Right atrium auricular region (tissue), 2 donors: ENCODE results near the gene TOX2. TPM values are rescaled to one million over a fixed set of nuclear protein-coding genes. Genes with fewer than 3 reads are reported as not detected.

Source experiments
- DNase-seq: peaks from one replicate; pipeline ENCODE4 v3.0.0-alpha.2; 2019; ENCODE audit warnings: low spot score
- H3K27ac ChIP-seq, 2 donors: fragments of 200-600 bp; sonication (generic); 1 replicate in 1 of 2; 2 replicates in 1 of 2; pipeline ENCODE4 v1.5.1; 2016 to 2019
- H3K27me3 ChIP-seq, 2 donors: fragments of 200-600 bp; sonication (generic); one replicate each; pipeline versions ENCODE4 v1.5.1 to v1.6.0; 2017 to 2019
- H3K36me3 ChIP-seq: fragments of 200-600 bp; sonication (generic); one replicate; pipeline ENCODE4 v1.5.1; 2016
- H3K4me1 ChIP-seq, 2 donors: fragments of 200-600 bp; sonication (generic); one replicate each; pipeline versions ENCODE4 v1.5.1 to v1.6.0; 2017 to 2019
- H3K4me3 ChIP-seq, 2 donors: fragments of 200-600 bp; sonication (generic); 1 replicate in 1 of 2; 2 replicates in 1 of 2; pipeline ENCODE4 v1.5.1; 2017 to 2019; ENCODE audit warnings: mild to moderate bottlenecking in 1 of 2, moderate library complexity in 1 of 2
- H3K9me3 ChIP-seq, 2 donors: fragments of 200-600 bp; sonication (generic); one replicate each; pipeline ENCODE4 v1.5.1; 2019
- total RNA-seq, 2 donors: library from RNA; depleted of rRNA; stranded (reverse); fragments of >200 nt; gene quantifications; one replicate each; pipeline ENCODE4 v1.1.0, GENCODE V29; 2016
- TF ChIP-seq, protein P1 (sequence below), 2 donors: fragments of 200-600 bp; sonication (generic); IDR thresholded peaks; one replicate each; pipeline ENCODE4 v1.5.1; 2019; ENCODE audit warnings: antibody characterized with exemption in 2 of 2

TOX2 gene
- total RNA-seq, 2 donors from 2014 or later: 0.30 to 0.63 TPM

DNA sequence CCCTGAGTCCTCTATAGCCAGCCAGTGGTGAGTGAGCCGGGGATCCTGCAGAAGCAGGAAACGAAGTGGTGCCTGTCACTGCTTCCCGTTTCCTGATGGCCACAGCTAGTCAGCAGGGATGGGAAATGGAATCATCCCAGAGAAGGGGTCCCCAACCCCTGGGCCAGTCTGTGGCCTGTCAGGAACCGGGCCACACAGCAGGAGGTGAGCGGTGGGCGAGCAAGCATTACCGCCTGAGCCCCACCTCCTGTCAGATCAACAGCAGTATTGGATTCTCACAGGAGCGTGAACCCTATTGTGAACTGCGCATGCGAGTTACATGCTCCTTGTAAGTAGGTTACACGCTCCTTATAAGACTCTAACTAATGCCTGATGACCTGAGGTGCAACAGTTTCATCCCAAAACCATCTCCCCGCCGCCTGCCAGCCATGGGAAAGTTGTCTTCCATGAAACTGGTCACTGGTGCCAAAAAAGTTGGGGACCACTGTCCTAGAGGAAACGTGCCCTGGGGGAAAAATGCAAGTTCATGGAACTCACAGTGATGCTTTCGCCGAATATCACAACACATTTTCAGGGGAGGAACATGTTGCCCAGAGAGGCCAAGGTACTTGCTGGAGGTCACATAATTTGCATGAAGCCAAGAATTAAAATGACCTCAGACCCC, 158.5 kb downstream of the TOX2 start:
- H3K4me1 ChIP-seq: no peaks in the 10 kb centered on the region
- no peaks in the 10 kb centered on the region for H3K9me3 ChIP-seq
- TF ChIP-seq, protein P1, sequence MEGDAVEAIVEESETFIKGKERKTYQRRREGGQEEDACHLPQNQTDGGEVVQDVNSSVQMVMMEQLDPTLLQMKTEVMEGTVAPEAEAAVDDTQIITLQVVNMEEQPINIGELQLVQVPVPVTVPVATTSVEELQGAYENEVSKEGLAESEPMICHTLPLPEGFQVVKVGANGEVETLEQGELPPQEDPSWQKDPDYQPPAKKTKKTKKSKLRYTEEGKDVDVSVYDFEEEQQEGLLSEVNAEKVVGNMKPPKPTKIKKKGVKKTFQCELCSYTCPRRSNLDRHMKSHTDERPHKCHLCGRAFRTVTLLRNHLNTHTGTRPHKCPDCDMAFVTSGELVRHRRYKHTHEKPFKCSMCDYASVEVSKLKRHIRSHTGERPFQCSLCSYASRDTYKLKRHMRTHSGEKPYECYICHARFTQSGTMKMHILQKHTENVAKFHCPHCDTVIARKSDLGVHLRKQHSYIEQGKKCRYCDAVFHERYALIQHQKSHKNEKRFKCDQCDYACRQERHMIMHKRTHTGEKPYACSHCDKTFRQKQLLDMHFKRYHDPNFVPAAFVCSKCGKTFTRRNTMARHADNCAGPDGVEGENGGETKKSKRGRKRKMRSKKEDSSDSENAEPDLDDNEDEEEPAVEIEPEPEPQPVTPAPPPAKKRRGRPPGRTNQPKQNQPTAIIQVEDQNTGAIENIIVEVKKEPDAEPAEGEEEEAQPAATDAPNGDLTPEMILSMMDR (IDR thresholded peaks at IDR 0.05): no peak
- peak; percentile 53 for DNase-seq
- H3K27ac ChIP-seq: no peak overlapping the region
- no peaks in the 10 kb centered on the region for H3K27me3 ChIP-seq
- no peaks in the 10 kb centered on the region for H3K36me3 ChIP-seq
- H3K4me3 ChIP-seq: no peak overlapping the region

DNA sequence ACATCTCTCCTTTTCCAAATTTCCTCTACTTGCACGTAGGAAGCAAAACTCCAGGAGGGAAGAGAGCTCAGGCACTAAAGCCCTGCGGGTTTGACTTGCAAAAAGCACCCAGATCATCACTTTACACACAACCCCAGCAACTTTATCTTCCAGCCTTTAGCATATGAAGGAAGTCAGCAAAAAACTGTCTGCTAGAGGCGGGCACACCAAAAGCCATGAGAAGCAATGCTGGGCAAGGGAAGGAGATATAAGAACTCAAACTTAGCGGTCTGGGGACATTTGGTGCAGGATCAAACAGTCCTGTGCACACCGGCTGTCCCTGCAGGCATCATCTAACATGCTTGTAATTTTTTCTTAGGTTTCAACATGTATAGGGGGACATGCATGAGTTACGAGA, 159.0 kb downstream of the TOX2 start:
- no peak overlapping the region for H3K27ac ChIP-seq
- H3K4me3 ChIP-seq: no peak overlapping the region
- no peaks in the 10 kb centered on the region for H3K36me3 ChIP-seq
- no peaks in the 10 kb centered on the region for H3K4me1 ChIP-seq
- no peaks in the 10 kb centered on the region for H3K27me3 ChIP-seq
- no peaks in the 10 kb centered on the region for H3K9me3 ChIP-seq
- DNase-seq: no peak
- TF ChIP-seq, protein P1 (IDR thresholded peaks at IDR 0.05): no peak

DNA sequence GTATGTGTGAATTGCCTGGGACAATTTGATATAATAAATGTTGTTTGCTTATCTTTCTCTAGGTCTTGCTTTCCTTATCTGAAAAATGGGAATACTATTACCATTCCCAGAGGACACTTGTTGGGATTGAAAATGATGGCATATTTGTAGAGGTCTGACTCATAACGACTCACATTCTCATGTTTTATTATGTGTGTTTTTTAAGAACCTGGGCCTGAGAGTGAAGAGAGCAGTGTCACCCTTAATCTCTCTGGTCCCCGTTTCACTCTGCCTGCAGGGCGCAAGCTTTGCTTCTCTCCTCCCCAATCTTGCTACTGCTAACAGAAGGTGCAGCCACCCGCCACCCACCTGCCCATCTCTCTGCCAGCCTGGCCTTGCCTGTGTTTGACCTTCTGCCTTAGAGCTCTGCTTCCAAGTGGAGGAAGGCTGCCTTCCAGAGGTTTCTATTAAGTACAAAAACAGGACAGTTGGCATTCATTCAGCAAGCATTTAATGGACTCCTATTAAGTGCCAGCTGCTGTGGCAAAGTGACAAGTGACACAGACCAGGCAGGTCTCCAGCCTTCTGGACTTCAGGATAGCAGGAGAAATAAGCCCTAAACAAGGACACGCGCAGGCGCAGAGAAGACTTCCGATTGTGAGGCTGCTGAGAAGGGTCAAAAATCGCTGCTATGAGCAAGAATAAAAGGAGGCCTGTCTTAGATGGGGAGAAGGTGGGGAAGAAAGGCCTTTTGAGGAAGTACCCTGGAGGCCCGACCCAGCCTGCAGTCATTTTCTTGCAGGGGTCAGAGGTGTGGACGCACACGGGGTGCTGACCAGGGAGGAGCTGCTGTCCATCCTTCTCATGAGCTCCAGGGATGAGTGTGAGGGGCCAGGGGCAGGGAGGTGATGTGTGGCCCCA, 159.8 kb downstream of the TOX2 start:
- no peak overlapping the region for H3K4me3 ChIP-seq
- H3K36me3 ChIP-seq: no peaks in the 10 kb centered on the region
- no peaks in the 10 kb centered on the region for H3K27me3 ChIP-seq
- peak; percentile 43 for DNase-seq
- TF ChIP-seq, protein P1 (IDR thresholded peaks at IDR 0.05): no peak
- H3K4me1 ChIP-seq: no peaks in the 10 kb centered on the region
- H3K9me3 ChIP-seq: no peaks in the 10 kb centered on the region
- peak overlapping the region; percentile 18 to 24 for H3K27ac ChIP-seq

DNA sequence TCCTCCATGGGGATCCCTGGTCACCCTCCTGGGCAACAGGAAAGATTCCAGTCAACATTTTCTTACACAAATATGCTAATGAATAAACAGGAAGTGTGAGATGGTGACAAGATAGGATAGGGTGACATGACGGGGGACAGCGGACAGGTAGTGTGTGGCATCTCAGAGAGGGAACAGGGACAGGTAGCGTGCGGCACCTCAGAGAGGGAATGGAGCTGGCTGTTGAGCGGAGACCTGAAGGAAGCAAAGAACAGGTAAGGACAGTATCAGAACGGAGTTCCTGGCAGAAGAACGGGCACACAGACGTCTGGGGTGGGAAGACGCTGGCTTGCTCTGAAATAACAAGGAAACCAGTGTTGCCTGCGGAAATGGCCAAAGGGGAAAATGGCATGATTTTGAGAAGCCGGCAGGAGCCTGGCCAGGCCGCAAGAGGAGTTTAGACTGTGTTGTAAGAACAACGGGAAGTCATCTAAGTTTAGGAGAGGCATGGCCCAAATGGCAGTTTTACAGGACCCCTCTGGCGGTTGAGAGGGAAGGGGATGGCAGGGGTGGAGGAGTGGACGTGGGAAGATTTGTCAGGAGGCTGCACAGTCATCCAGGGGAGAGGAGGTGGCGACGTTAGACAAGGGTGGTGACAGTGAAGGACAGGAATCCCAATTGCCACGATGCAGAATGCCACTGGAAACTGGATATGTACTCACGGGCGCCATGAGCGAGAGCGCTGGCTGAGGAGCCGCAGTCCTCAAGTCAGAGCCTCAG, 160.7 kb downstream of the TOX2 start:
- H3K4me1 ChIP-seq: peaks cover 0 to under 1% of the 10 kb centered on the region in 2 donors
- no peaks in the 10 kb centered on the region for H3K9me3 ChIP-seq
- H3K36me3 ChIP-seq: no peaks in the 10 kb centered on the region
- peak; percentile 46 for DNase-seq
- H3K4me3 ChIP-seq: no peak overlapping the region
- no peaks in the 10 kb centered on the region for H3K27me3 ChIP-seq
- TF ChIP-seq, protein P1 (IDR thresholded peaks at IDR 0.05): no peak
- peak overlapping the region in 1 of 2 donors; percentile 24 for H3K27ac ChIP-seq

DNA sequence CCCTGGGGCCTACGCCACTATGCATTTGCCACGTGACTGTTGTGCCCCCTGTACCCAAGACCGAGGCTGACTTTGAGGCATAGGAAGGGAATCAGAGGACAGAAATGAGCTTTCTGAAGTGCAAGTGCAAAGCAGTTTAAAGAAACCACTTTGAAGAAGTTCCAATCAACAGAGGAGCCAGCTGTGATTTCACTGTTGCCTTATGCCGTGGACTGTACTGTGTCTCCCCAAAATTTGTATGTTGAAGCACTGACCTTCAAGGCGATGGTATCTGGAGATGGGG, 161.2 kb downstream of the TOX2 start:
- Histone ChIP-seq H3K4me3 (no peak overlapping the region), H3K27me3 (no peaks in the 10 kb centered on the region), H3K9me3 (no peaks in the 10 kb centered on the region), H3K4me1 (peaks cover 0 to 4% of the 10 kb centered on the region in 2 donors), H3K27ac (no peak overlapping the region), H3K36me3 (no peaks in the 10 kb centered on the region)
- TF ChIP-seq, protein P1 (IDR thresholded peaks at IDR 0.05): no peak
- no peak for DNase-seq
